H54 (cell line): Measurements from ENCODE around the gene PRKG1.

Source experiments
- DNase-seq: peaks from one replicate; pipeline ENCODE4 v3.0.0; 2011; ENCODE audit warnings: low spot score, mixed read lengths; ENCODE audit not compliant: insufficient read length
- FAIRE-seq: peaks from 3 replicates; lab custom pipeline; 2011; peaks lifted over from hg19 to GRCh38; lab: Jason Lieb, UNC
- POLR2A ChIP-seq: IDR thresholded peaks from 2 replicates; pipeline ENCODE4 v1.6.1; 2011; ENCODE audit warnings: low read depth, mild to moderate bottlenecking, low read length

PRKG1 gene

GRCh38 chr10:52129410-52130178 is 1055.3 kb downstream of the PRKG1 start:
- no peak for TF ChIP-seq POLR2A

GRCh38 chr10:52135101-52135500 is 1060.8 kb downstream of the PRKG1 start:
- FAIRE-seq, result no peak

More at GRCh38 chr10:52129410-52130178, 1055.3 kb downstream of the PRKG1 start:
- no peak for DNase-seq
- no peak for FAIRE-seq

GRCh38 chr10:52136921-52137320 is 1062.6 kb downstream of the PRKG1 start:
- TF ChIP-seq POLR2A, result no peak
- FAIRE-seq (no peak), DNase-seq (no peak)

More at GRCh38 chr10:52135101-52135500, 1060.8 kb downstream of the PRKG1 start:
- no peak for DNase-seq
- TF ChIP-seq POLR2A, result no peak

GRCh38 chr10:52143338-52143737 is 1069.1 kb downstream of the PRKG1 start:
- FAIRE-seq (no peak), DNase-seq (no peak)
- no peak for TF ChIP-seq POLR2A

- TF ChIP-seq POLR2A, result no peak
- no peak for DNase-seq
- FAIRE-seq, result no peak
Measured at GRCh38 chr10:52145636-52146035, 1071.3 kb downstream of the PRKG1 start.

GRCh38 chr10:52146766-52147165 is 1072.5 kb downstream of the PRKG1 start:
- FAIRE-seq (no peak), DNase-seq (no peak)
- TF ChIP-seq POLR2A, result no peak

GRCh38 chr10:52170776-52171175 is 1096.5 kb downstream of the PRKG1 start:
- no peak for DNase-seq
- no peak for FAIRE-seq
- no peak for TF ChIP-seq POLR2A

- no peak for TF ChIP-seq POLR2A
Measured at GRCh38 chr10:52172581-52172980, 1098.3 kb downstream of the PRKG1 start.

GRCh38 chr10:52185256-52185655 is 1111.0 kb downstream of the PRKG1 start:
- TF ChIP-seq POLR2A, result no peak
- FAIRE-seq, result no peak
- no peak for DNase-seq

More at GRCh38 chr10:52172581-52172980, 1098.3 kb downstream of the PRKG1 start:
- no peak for FAIRE-seq
- DNase-seq, result no peak

- TF ChIP-seq POLR2A, result no peak
- DNase-seq (no peak), FAIRE-seq (no peak)
Measured at GRCh38 chr10:52187521-52188258, 1113.4 kb downstream of the PRKG1 start.

GRCh38 chr10:52191049-52191448 is 1116.8 kb downstream of the PRKG1 start:
- no peak for TF ChIP-seq POLR2A

GRCh38 chr10:52194191-52194590 is 1119.9 kb downstream of the PRKG1 start:
- FAIRE-seq, result no peak
- no peak for DNase-seq
- TF ChIP-seq POLR2A, result no peak

More at GRCh38 chr10:52191049-52191448, 1116.8 kb downstream of the PRKG1 start:
- FAIRE-seq (no peak), DNase-seq (no peak)

- no peak for FAIRE-seq
- no peak for DNase-seq
- TF ChIP-seq POLR2A, result no peak
Measured at GRCh38 chr10:52194716-52195115, 1120.4 kb downstream of the PRKG1 start.

GRCh38 chr10:52197098-52197497 is 1122.8 kb downstream of the PRKG1 start:
- DNase-seq (no peak), FAIRE-seq (no peak)
- no peak for TF ChIP-seq POLR2A
